Hematopoietic multipotent progenitor cell treated with erythropoietin and hydrocortisone succinate and interleukin-3 and kit ligand, for 8 days (in vitro differentiated cells): Measurements from ENCODE around the gene SHBG.
"Not testable (repeated sequence)": the region's sequence is repeated elsewhere in the genome, so short reads cannot be mapped to it uniquely, and the experiment has no call there.

Experiments
- DNase-seq: peaks from one replicate; pipeline ENCODE4 v3.0.0-alpha.2; 2015

The SHBG gene

DNA sequence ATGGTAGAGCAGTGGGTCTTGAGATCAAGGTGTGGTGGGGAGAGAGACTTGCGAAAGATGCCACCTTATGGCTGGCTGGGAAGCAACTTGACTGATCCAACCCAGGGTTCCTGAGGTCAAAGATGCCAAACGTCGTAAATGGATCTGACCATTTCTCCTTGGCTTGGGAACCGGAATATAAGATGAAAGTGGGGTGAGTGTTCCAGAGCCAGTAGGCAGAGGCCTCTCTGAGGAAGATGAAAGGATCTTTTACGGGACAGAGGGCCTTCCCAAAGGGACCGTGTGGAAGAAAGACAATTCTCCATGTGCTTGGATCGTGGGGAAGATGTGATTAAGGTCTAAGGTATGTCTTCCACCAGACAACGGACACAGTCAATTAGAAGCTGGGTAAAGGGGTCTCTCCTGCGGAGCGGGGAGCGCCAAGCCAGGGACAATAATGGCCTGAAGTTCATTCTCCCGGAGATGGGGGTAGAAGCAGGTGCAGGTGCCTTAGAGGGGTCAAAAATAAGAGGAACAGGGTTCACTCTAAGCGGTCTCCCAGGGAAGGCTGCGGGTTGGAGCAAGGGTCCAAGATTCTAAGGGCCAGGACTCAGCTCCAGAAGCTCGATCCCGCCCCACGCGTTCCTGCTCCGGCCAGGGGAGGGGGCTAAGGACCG, 16.0 kb upstream of the SHBG start:
- no peak for DNase-seq

- DNase-seq, result peak; percentile 100
These were observed 15.3 kb upstream of the SHBG start, which contains the start of gene FXR2 for GRCh38 chr17:7614425-7615264. Gene FXR2 (minus strand): TSS chr17:7614897. CDS start chr17:7614532, 365 bp downstream.

DNA sequence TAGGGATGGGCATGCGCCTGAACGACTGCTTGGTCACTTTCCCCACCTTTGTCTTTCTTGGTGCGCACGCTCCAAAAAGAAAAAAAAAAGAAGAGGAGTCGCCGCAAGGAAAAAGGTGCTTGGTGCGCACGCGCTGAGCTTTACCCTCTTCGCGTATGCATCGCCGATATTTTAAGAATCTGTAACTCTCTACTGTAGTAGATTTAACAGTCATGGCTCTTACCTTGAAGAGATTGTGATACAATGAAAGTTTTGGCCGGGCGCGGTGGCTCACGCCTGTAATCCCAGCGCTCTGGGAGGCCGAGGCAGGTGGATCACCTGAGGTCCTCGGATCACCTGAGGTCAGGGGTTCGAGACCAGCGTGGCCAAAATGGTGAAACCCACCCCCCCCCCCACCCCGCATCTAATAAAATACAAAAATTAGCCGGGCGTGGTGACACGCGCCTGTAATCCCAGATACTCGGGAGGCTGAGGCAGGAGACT, 14.6 kb upstream of the SHBG start:
- no peak for DNase-seq

- no peak for DNase-seq
These were observed 11.3 kb upstream of the SHBG start for GRCh38 chr17:7618608-7619007.

GRCh38 chr17:7620835-7621234, 9.1 kb upstream of the SHBG start:
- DNase-seq, result no peak

- no peak for DNase-seq
These were observed 6.3 kb upstream of the SHBG start for GRCh38 chr17:7623661-7624060.

GRCh38 chr17:7625749-7626148, 4.2 kb upstream of the SHBG start:
- not testable (repeated sequence) for DNase-seq

DNA sequence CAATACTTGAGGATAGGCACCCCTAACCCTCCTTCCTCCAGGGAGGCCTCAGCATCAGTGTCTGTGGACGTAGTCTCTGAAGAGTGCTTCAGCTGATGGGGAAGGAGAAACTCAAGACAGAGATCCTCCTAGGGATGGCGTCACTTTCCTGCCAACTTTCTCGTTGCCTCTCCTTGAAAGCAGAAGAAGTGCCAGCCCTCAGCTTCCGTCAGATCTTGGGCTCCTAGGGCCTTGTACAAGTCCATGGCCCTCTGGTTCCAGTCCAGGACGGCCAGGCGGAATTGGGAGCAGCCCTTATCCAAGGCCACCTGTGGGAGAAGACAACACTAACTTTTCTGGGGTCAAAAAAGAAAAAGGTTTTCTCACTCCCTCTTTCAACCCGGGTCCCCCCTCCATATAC, 3.6 kb upstream of the SHBG start:
- DNase-seq, result no peak

- DNase-seq, result peak; percentile 65
These were observed 3.0 kb upstream of the SHBG start for GRCh38 chr17:7626956-7627249.

DNA sequence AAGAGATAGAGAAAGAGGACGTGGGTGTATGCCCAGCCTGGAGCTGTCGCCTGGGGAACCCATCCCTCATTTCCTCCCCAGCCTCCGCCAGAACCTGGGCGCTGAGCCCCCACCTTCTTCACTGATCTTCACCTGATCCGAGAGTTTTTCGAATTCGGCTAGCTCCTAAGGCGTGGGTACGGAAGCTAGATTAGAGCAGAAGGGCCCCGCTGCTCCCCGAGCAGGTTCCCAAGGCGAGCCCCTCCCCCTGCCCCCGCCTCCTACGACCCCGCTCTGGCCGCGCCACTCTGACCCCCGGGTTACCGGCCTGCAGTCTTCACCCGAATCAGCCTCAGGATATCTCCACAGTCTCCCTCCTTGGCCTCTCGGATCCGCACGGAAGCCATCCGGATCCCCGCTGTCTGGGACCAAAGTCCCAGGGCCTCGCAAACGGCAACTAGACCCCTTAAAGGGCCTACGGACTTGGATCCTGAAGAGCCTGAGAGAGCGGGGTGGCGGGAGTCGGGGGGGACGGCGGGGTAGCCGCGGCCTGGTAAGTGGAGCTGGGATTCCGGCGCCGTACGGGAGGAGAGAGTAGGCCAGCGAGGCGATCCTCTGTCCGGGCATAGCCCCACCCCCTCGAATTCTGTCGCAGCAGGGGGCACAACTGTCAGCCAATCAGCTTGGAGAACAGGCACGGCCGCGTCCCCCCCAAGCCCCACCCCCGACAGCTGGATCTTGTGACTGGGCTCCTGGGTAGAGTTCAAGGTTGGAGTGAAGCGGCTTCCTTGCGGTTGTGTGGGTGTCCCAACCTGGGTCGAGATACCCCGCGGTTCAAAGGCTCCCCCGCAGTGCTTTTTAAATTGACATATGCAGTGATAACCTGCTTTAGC, 2.4 kb upstream of the SHBG start, which contains the start of gene SAT2:
SAT2 (minus strand) TSS at position 572 of the 872 bp plus-strand sequence; CDS start at position 386, 186 bp downstream.
- DNase-seq, result peak; percentile 91

GRCh38 chr17:7631398-7632380, 1.8 kb downstream of the SHBG start:
- no peak for DNase-seq

- peak; percentile 83 for DNase-seq
These were observed 2.6 kb downstream of the SHBG start for GRCh38 chr17:7632492-7632894.

DNA sequence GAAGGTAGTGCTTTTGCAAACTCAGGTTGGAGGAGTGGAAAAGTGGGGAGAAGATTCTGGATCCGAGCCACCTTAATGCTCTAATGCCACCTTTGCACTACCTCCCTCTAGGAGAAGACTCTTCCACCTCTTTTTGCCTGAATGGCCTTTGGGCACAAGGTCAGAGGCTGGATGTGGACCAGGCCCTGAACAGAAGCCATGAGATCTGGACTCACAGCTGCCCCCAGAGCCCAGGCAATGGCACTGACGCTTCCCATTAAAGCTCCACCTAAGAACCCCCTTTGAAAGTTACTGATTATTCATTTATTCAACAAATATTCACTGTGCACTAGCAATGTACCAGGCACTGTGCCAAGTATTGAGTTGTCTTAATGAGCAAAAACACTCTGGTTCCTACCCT, 3.2 kb downstream of the SHBG start:
- DNase-seq, result peak; percentile 16

- peak; percentile 71 for DNase-seq
These were observed 4.4 kb downstream of the SHBG start for GRCh38 chr17:7634384-7634783.

- no peak for DNase-seq
These were observed 6.2 kb downstream of the SHBG start for GRCh38 chr17:7636163-7636562.

DNA sequence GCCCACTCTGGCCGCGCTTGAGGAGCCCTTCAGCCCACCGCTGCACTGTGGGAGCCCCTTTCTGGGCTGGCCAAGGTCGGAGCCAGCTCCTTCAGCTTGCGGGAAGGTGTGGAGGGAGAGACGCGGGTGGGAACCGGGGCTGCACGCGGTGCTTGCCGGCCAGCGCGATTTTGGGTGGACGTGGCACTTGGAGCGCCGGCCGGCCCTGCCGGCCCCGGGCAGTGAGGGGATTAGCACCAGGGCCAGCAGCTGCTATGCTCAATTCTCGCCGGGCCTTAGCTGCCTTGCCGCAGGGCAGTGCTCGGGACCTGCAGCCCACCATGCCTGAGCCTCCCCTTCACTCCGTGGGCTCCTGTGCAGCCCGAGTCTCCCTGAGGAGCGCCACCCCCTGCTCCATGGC, 10.8 kb downstream of the SHBG start:
- no peak for DNase-seq

- DNase-seq, result peak; percentile 23
These were observed 11.7 kb downstream of the SHBG start for GRCh38 chr17:7641635-7642034.

GRCh38 chr17:7644775-7645174, 14.8 kb downstream of the SHBG start:
- DNase-seq, result no peak

GRCh38 chr17:7646457-7646856, 16.5 kb downstream of the SHBG start:
- DNase-seq, result no peak

GRCh38 chr17:7647018-7647417, 17.1 kb downstream of the SHBG start:
- DNase-seq, result peak; percentile 30

DNA sequence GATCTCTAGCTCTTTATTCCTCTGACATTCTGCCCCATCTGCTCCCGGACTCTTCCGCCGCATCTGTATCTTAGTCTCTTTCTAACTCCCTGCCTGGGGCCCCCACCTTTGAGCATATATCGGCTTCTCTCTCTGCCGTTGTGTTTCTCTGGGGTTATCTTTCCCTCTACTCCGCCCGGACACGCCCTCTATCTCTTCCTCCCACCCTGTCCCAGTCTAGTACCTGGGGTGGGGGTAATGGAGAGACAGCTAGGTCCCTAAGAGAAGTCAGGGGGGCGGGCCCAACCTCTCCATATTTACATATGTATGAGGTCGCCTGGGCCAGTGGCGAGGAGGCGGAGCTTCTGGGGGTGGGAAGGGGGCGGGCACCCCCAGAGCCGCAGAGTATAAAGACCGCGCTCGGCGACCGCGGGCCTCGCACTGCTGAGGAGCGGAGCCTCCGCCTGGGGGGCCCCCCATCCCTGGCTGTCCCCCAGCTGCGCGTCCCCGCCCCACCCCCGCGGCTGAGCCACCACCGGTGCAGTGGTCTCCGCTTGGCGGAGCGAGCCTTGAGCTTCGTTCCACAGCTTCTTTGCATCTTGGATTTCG, 20.7 kb downstream of the SHBG start, which contains the start of gene ATP1B2:
ATP1B2 (plus strand) TSS at position 418 of the 588 bp plus-strand sequence. CDS start 593 bp downstream, outside the sequence.
- peak; percentile 100 for DNase-seq
